H1 (cell line): ENCODE results near the gene OGDHL. TPM values are rescaled to one million over a fixed set of nuclear protein-coding genes. Genes with fewer than 3 reads are reported as not detected.

Experiments used
- CTCF ChIA-PET: fragments of 300-600 bp; sonication (Branson Sonifier 250); formaldehyde crosslinking; loops from one replicate; lab custom pipeline; 2021; ENCODE audit not compliant: partially characterized antibody; lab: Charles Lee
- POLR2A ChIA-PET: fragments of 300-600 bp; sonication (Branson Sonifier 250); formaldehyde crosslinking; loops from one replicate; lab custom pipeline; 2021; ENCODE audit warnings: inconsistent platforms; ENCODE audit not compliant: partially characterized antibody; lab: Charles Lee
- DNase-seq, 2 experiments: peaks; one replicate each; pipeline versions ENCODE4 v3.0.0 to v3.0.0-alpha.2; 2010 to 2022; ENCODE audit warnings: low spot score in 2 of 2, low read depth in 1 of 2, mixed read lengths in 1 of 2
- FAIRE-seq: peaks from 2 replicates; lab custom pipeline; 2011; peaks lifted over from hg19 to GRCh38; lab: Jason Lieb, UNC
- H2AFZ ChIP-seq: 2 replicates; pipeline ENCODE4 v1.8.1; 2012; ENCODE audit warnings: low read length, inconsistent platforms
- H2AK5ac ChIP-seq: 2 replicates; pipeline ENCODE4 v1.6.1; 2013; ENCODE audit warnings: low read depth, low read length
- H2BK120ac ChIP-seq: replicated peaks from 2 replicates; pipeline ENCODE3; 2013; ENCODE audit warnings: low read depth, low read length, inconsistent platforms
- H2BK12ac ChIP-seq: 2 replicates; pipeline ENCODE4 v1.6.1; 2013; ENCODE audit warnings: low read depth, low read length
- H2BK15ac ChIP-seq: 2 replicates; pipeline ENCODE4 v1.6.1; 2013; ENCODE audit warnings: low read length
- H2BK20ac ChIP-seq: 2 replicates; pipeline ENCODE4 v1.6.1; 2013; ENCODE audit warnings: low read length
- H2BK5ac ChIP-seq: 2 replicates; pipeline ENCODE4 v1.6.1; 2013; ENCODE audit warnings: low read depth, low read length
- H3K14ac ChIP-seq: 2 replicates; pipeline ENCODE4 v1.6.1; 2013; ENCODE audit warnings: inconsistent platforms; ENCODE audit not compliant: insufficient read length
- H3K18ac ChIP-seq: 2 replicates; pipeline ENCODE4 v1.6.1; 2013; ENCODE audit warnings: low read length; ENCODE audit errors: extremely low read depth
- H3K23ac ChIP-seq: 2 replicates; pipeline ENCODE4 v1.6.1; 2013; ENCODE audit warnings: inconsistent platforms; ENCODE audit not compliant: insufficient read length
- H3K23me2 ChIP-seq: 2 replicates; pipeline ENCODE4 v1.6.1; 2013; ENCODE audit warnings: low read depth, low read length
- H3K27ac ChIP-seq: 2 replicates; pipeline ENCODE4 v1.6.1; 2011; ENCODE audit warnings: low read depth, low read length, inconsistent platforms
- H3K27me3 ChIP-seq, 4 experiments: replicated peaks in 1 of 4; 1 replicate in 1 of 4; 2 replicates in 3 of 4; pipeline versions ENCODE4 v1.6.1 to v1.8.1; 2011 to 2013; ENCODE audit warnings: low read length in 3 of 4, mild to moderate bottlenecking in 3 of 4, inconsistent platforms in 2 of 4, mixed read lengths in 2 of 4, moderate library complexity in 1 of 4; ENCODE audit not compliant: control insufficient read depth in 3 of 4, insufficient read depth in 3 of 4; ENCODE audit errors: extremely low read depth in 1 of 4
- H3K36me3 ChIP-seq, 4 experiments: 2 replicates each; pipeline versions ENCODE4 v1.6.1 to v1.8.1; 2011 to 2013; ENCODE audit warnings: mild to moderate bottlenecking in 4 of 4, low read length in 3 of 4, moderate library complexity in 2 of 4, control low read depth in 1 of 4, inconsistent platforms in 1 of 4; ENCODE audit not compliant: insufficient read depth in 4 of 4, control insufficient read depth in 2 of 4
- H3K4ac ChIP-seq: replicated peaks from 2 replicates; pipeline ENCODE3; 2013; ENCODE audit warnings: low read length, low read depth, mixed read lengths, inconsistent platforms; ENCODE audit not compliant: insufficient read length
- H3K4me1 ChIP-seq, 4 experiments: replicated peaks in 1 of 4; 1 replicate in 1 of 4; 2 replicates in 3 of 4; pipeline versions ENCODE4 v1.6.1 to v1.8.1; 2011 to 2013; ENCODE audit warnings: low read length in 3 of 4, inconsistent platforms in 2 of 4, mixed read lengths in 1 of 4; ENCODE audit not compliant: insufficient read depth in 4 of 4, control insufficient read depth in 3 of 4
- H3K4me2 ChIP-seq, 2 experiments: 2 replicates each; pipeline versions ENCODE4 v1.6.1 to v1.8.1; 2011 to 2013; ENCODE audit warnings: low read depth in 2 of 2, low read length in 2 of 2, control low read depth in 1 of 2, inconsistent platforms in 1 of 2, mild to moderate bottlenecking in 1 of 2; ENCODE audit not compliant: insufficient read depth in 1 of 2
- H3K4me3 ChIP-seq, 4 experiments: fragments of 200-600, 300-600 bp in 1 of 4; sonication (generic), shearing (Covaris generic), sonication (Bioruptor Twin) in 1 of 4; 2 replicates each; pipeline versions ENCODE4 v1.5.1 to v1.8.1; 2011 to 2016; ENCODE audit warnings: low read length in 4 of 4, low read depth in 3 of 4, control low read depth in 2 of 4, inconsistent platforms in 2 of 4, mild to moderate bottlenecking in 2 of 4, mixed read lengths in 1 of 4, moderate library complexity in 1 of 4; ENCODE audit not compliant: insufficient read depth in 2 of 4; ENCODE audit errors: extremely low read depth in 1 of 4
- H3K56ac ChIP-seq: replicated peaks from 2 replicates; pipeline ENCODE3; 2013; ENCODE audit warnings: low read depth, mild to moderate bottlenecking, mixed read lengths, low read length, inconsistent platforms; ENCODE audit not compliant: insufficient read length
- H3K79me1 ChIP-seq: 2 replicates; pipeline ENCODE4 v1.6.1; 2013; ENCODE audit warnings: low read depth, low read length, control low read depth
- H3K79me2 ChIP-seq, 2 experiments: 2 replicates each; pipeline versions ENCODE4 v1.6.1 to v1.8.1; 2012 to 2013; ENCODE audit warnings: low read length in 2 of 2, mild to moderate bottlenecking in 2 of 2, inconsistent platforms in 1 of 2; ENCODE audit not compliant: insufficient read depth in 2 of 2, control insufficient read depth in 1 of 2
- H3K9ac ChIP-seq, 4 experiments: replicated peaks in 1 of 4; 1 replicate in 1 of 4; 2 replicates in 3 of 4; pipeline versions ENCODE4 v1.6.1 to v1.8.1; 2011 to 2013; ENCODE audit warnings: low read depth in 3 of 4, low read length in 3 of 4, control low read depth in 2 of 4, mild to moderate bottlenecking in 2 of 4, moderate library complexity in 2 of 4, inconsistent platforms in 1 of 4; ENCODE audit errors: extremely low read depth in 1 of 4
- H3K9me3 ChIP-seq, 2 experiments: 2 replicates each; pipeline versions ENCODE4 v1.6.1 to v1.8.1; 2012 to 2013; ENCODE audit warnings: mild to moderate bottlenecking in 2 of 2, moderate library complexity in 2 of 2, control low read depth in 1 of 2, inconsistent platforms in 1 of 2, low read depth in 1 of 2, low read length in 1 of 2, mixed read lengths in 1 of 2; ENCODE audit not compliant: insufficient read depth in 2 of 2
- H4K20me1 ChIP-seq, 2 experiments: replicated peaks in 1 of 2; 2 replicates each; pipeline versions ENCODE3 to v1.8.1; 2011 to 2013; ENCODE audit warnings: inconsistent platforms in 2 of 2, low read length in 2 of 2, mild to moderate bottlenecking in 1 of 2; ENCODE audit not compliant: insufficient read depth in 2 of 2, control insufficient read depth in 1 of 2
- H4K5ac ChIP-seq: 2 replicates; pipeline ENCODE4 v1.6.1; 2013; ENCODE audit warnings: low read length, low read depth, mixed read lengths, inconsistent platforms; ENCODE audit not compliant: insufficient read length
- H4K8ac ChIP-seq: 2 replicates; pipeline ENCODE4 v1.8.0; 2013; ENCODE audit warnings: mild to moderate bottlenecking, moderate library complexity, low read length, inconsistent platforms; ENCODE audit not compliant: insufficient read depth; ENCODE audit errors: extremely low read depth
- H4K91ac ChIP-seq: replicated peaks from 2 replicates; pipeline ENCODE3; 2013; ENCODE audit warnings: low read length, mixed read lengths, inconsistent platforms; ENCODE audit not compliant: insufficient read length
- ATF2 ChIP-seq: IDR thresholded peaks from 2 replicates; pipeline ENCODE4 v1.6.1; 2012; ENCODE audit warnings: low read length, inconsistent platforms
- BACH1 ChIP-seq: IDR thresholded peaks from 2 replicates; pipeline ENCODE4 v1.6.1; 2012; ENCODE audit warnings: low read length, improper control_type of control experiment
- CHD1 ChIP-seq: IDR thresholded peaks from 2 replicates; pipeline ENCODE4 v1.6.1; 2012; ENCODE audit warnings: low read depth, low read length, improper control_type of control experiment
- CHD2 ChIP-seq: IDR thresholded peaks from 2 replicates; pipeline ENCODE4 v1.6.1; 2012; ENCODE audit warnings: low read length, improper control_type of control experiment
- CREB1 ChIP-seq: IDR thresholded peaks from 2 replicates; pipeline ENCODE4 v1.6.1; 2012; ENCODE audit warnings: inconsistent platforms
- KDM5A ChIP-seq: fragments of 200-600 bp; IDR thresholded peaks from 2 replicates; pipeline ENCODE4 v1.7.1; 2012; ENCODE audit warnings: mild to moderate bottlenecking, low read length, inconsistent platforms, mixed read lengths
- MAX ChIP-seq: IDR thresholded peaks from 2 replicates; pipeline ENCODE4 v1.6.1; 2012; ENCODE audit warnings: inconsistent platforms
- PHF8 ChIP-seq: fragments of 200-600 bp; sonication (generic); conservative IDR thresholded peaks from 2 replicates; pipeline ENCODE4 v1.7.1; 2012; ENCODE audit warnings: low read depth, mild to moderate bottlenecking, inconsistent platforms, low read length, moderate library complexity
- SP1 ChIP-seq: IDR thresholded peaks from 2 replicates; pipeline ENCODE4 v1.6.1; 2011; ENCODE audit warnings: low read depth, low read length
- SRF ChIP-seq: IDR thresholded peaks from 2 replicates; pipeline ENCODE4 v1.6.1; 2011; ENCODE audit warnings: mild to moderate bottlenecking, low read depth, low read length, moderate library complexity
- ZNF274 ChIP-seq: IDR thresholded peaks from 2 replicates; pipeline ENCODE4 v1.7.0; 2012; ENCODE audit warnings: low read length, borderline replicate concordance; ENCODE audit errors: extremely low read depth
- WGBS, 2 experiments: shearing (Covaris generic) in 1 of 2; methylation state at CpG; one replicate each; pipeline versions ENCODE4 v1.1.6 to v1.1.7; 2013 to 2015; ENCODE audit warnings: low lambda C conversion rate in 2 of 2, mixed read lengths in 2 of 2, inconsistent platforms in 1 of 2, low coverage in 1 of 2, missing lambda C conversion rate in 1 of 2; ENCODE audit not compliant: insufficient replicate concordance in 2 of 2, insufficient coverage in 1 of 2, insufficient read length in 1 of 2; ENCODE audit errors: extremely low coverage in 1 of 2, missing lambda C conversion rate in 1 of 2; 5-methylcytosine and 5-hydroxymethylcytosine counted together
- polyA plus RNA-seq, 7 experiments: library from polyadenylated mRNA; depleted of rRNA in 3 of 7; stranded (reverse) in 5 of 7; unstranded in 2 of 7; fragments of >200 nt in 5 of 7; fragments of 200-250 nt in 2 of 7; gene quantifications; 1 replicate in 5 of 7; 2 replicates in 1 of 7; 4 replicates in 1 of 7; pipeline versions ENCODE4 v1.2.1 to v1.2.3, GENCODE V29; 2011 to 2013; ENCODE audit warnings: missing spikeins in 2 of 7, mixed read lengths in 2 of 7
- total RNA-seq: library from RNA; stranded (reverse); fragmentation: NEBNext Ultra II Directional; extraction: Animal tissue kit (Norgen Biotek cat#: 25700); gene quantifications from 2 replicates; pipeline ENCODE4 v1.2.1, GENCODE V29; 2021

OGDHL gene
- total and polyA plus RNA-seq, 2 of the 8 experiments (the other 6 are each of a cell fraction or from before 2014, with no cell fraction given) = 16.1 to 16.6 TPM

GRCh38 chr10:49698679-49699078, 63.4 kb downstream of the OGDHL start:
- Histone ChIP-seq H4K20me1 (no peaks in the 10 kb centered on the region), H3K56ac (no peak overlapping the region), H3K4ac (no peak overlapping the region), H4K8ac (no peak overlapping the region), H2BK20ac (no peak overlapping the region), H2AK5ac (no peak overlapping the region), H3K36me3 (no peaks in the 10 kb centered on the region), H3K79me2 (no peaks in the 10 kb centered on the region), H2BK5ac (no peak overlapping the region), H2BK12ac (no peak overlapping the region), H3K4me2 (no peak overlapping the region), H2BK120ac (no peak overlapping the region), H3K4me1 (peaks cover 0 to 7% (median 1%) of the 10 kb centered on the region in 4 experiments; a peak in 3 of 7 replicates), H2BK15ac (no peak overlapping the region), H3K79me1 (no peaks in the 10 kb centered on the region), H3K14ac (no peak overlapping the region), H3K4me3 (no peak overlapping the region), H3K23me2 (no peaks in the 10 kb centered on the region), H3K18ac (no peak overlapping the region; the same call in 1 of the 2 replicates), H2AFZ (no peak overlapping the region), H3K9ac (no peak overlapping the region), H3K9me3 (peaks cover 0 to under 1% of the 10 kb centered on the region in 2 experiments; a peak in 1 of 4 replicates), H3K23ac (no peak overlapping the region)
- POLR2A ChIA-PET = no interaction called here
- no peak for DNase-seq
- WGBS, 2 experiments = 81% methylated on average over 9 of the region's 9 CpGs; no CpG with 5 or more reads in 1 of the 2 experiments
- no peak for FAIRE-seq
- CTCF ChIA-PET = interaction anchor here (0.7 to 2.6 kb wide), 6 partner anchors 8 to 105 kb away, joined by 3 to 10 read pairs (median 3); no protein-coding TSS in a partner anchor
- TF ChIP-seq MAX = no peak
- no peak for TF ChIP-seq CREB1
- TF ChIP-seq ZNF274 = no peak
- no peak for TF ChIP-seq PHF8
- TF ChIP-seq BACH1 = no peak
- no peak for TF ChIP-seq ATF2
- no peak for TF ChIP-seq CHD2
- no peak for TF ChIP-seq SRF
- no peak for TF ChIP-seq KDM5A
- TF ChIP-seq CHD1 = no peak
- no peak for TF ChIP-seq SP1
- TF ChIP-seq, all 59 proteins: peak for 0
- Histone ChIP-seq H4K5ac (no peak overlapping the region), H4K91ac (no peak overlapping the region), H3K27me3 (peaks cover 3 to 27% (median 18%) of the 10 kb centered on the region in 4 experiments; a peak in 6 of 7 replicates), H3K27ac (no peak overlapping the region)
